A549 (cell line): ENCODE results near the gene RAP1A. TPM values are rescaled to one million over a fixed set of nuclear protein-coding genes. Genes with fewer than 3 reads are reported as not detected.

Experiments used
- ATAC-seq, 2 experiments: fragments of 200-7000 bp in 1 of 2; fragments of >200 bp in 1 of 2; cut with Nextera tagmentation in 1 of 2; cut with Tn5 transposase in 1 of 2; 3 replicates each; pipeline versions ENCODE4 v1.8.0 to v1.9.1; 2018 to 2020; ENCODE audit warnings: mild to moderate bottlenecking in 1 of 2, moderate library complexity in 1 of 2
- CTCF ChIA-PET: fragments of 300-600 bp; sonication (Branson Sonifier 250); formaldehyde crosslinking; extraction: SDS; loops from one replicate; lab custom pipeline; 2021; ENCODE audit warnings: antibody characterized with exemption, inconsistent platforms; lab: Yijun Ruan, JAX
- POLR2A ChIA-PET: fragments of 350-600 bp; formaldehyde crosslinking; extraction: SDS; loops from one replicate; lab custom pipeline; 2021; ENCODE audit warnings: antibody characterized with exemption, inconsistent platforms; lab: Yijun Ruan, JAX
- DNase-seq, 2 experiments: peaks; one replicate each; pipeline versions ENCODE4 v3.0.0 to v3.0.0-alpha.2; 2011 to 2016; ENCODE audit warnings: low read depth in 1 of 2, low spot score in 1 of 2
- FAIRE-seq: peaks from 2 replicates; lab custom pipeline; 2011; peaks lifted over from hg19 to GRCh38; lab: Jason Lieb, UNC
- H3K27ac ChIP-seq, 2 experiments: fragments of >200 bp; sonication (Bioruptor Twin); formaldehyde crosslinking; 3 replicates each; pipeline ENCODE4 v1.5.1; 2016 to 2017
- H3K4me1 ChIP-seq: fragments of >200 bp; sonication (Bioruptor Twin); formaldehyde crosslinking; 3 replicates; pipeline ENCODE4 v1.6.1; 2016
- H3K4me2 ChIP-seq: fragments of >200 bp; sonication (Bioruptor Twin); formaldehyde crosslinking; 3 replicates; pipeline ENCODE4 v1.6.1; 2016
- H3K4me3 ChIP-seq: fragments of >200 bp; sonication (Bioruptor Twin); formaldehyde crosslinking; 3 replicates; pipeline ENCODE4 v1.5.1; 2016
- H3K9me3 ChIP-seq: fragments of >200 bp; sonication (Bioruptor Twin); formaldehyde crosslinking; 3 replicates; pipeline ENCODE4 v1.6.1; 2016
- ATOH8 ChIP-seq: fragments of 250-450 bp; sonication (Bioruptor Pico); IDR thresholded peaks from 2 replicates; pipeline ENCODE4 v1.5.0; 2020; ENCODE audit warnings: low read depth, mild to moderate bottlenecking, moderate library complexity
- CBX2 ChIP-seq: fragments of 200-600 bp; sonication (generic); IDR thresholded peaks from 2 replicates; pipeline ENCODE4 v1.6.1; 2016; ENCODE audit warnings: low read depth, mild to moderate bottlenecking, borderline replicate concordance
- CBX8 ChIP-seq: fragments of 200-600 bp; sonication (generic); IDR thresholded peaks from 2 replicates; pipeline ENCODE4 v1.6.1; 2016
- CEBPB ChIP-seq, 2 experiments: fragments of >200 bp in 1 of 2; sonication (Bioruptor Twin) in 1 of 2; formaldehyde crosslinking in 1 of 2; IDR thresholded peaks; 2 replicates each; pipeline ENCODE4 v1.6.1; 2012 to 2016
- CHD2 ChIP-seq: fragments of 150-350 bp; IDR thresholded peaks from 2 replicates; pipeline ENCODE4 v1.6.1; 2014; ENCODE audit warnings: low read length; ENCODE audit not compliant: partially characterized antibody
- EHF ChIP-seq: fragments of 250-450 bp; sonication (Bioruptor Pico); IDR thresholded peaks from 2 replicates; pipeline ENCODE4 v1.5.0; 2020; ENCODE audit warnings: mild to moderate bottlenecking
- ESRRA ChIP-seq: fragments of 150-350 bp; IDR thresholded peaks from 2 replicates; pipeline ENCODE4 v1.6.1; 2014; ENCODE audit warnings: mild to moderate bottlenecking, low read length, borderline replicate concordance
- FOSB ChIP-seq: fragments of 250-450 bp; sonication (Bioruptor Pico); IDR thresholded peaks from 2 replicates; pipeline ENCODE4 v1.5.0; 2020; ENCODE audit warnings: mild to moderate bottlenecking, moderate library complexity
- FOSL2 ChIP-seq, 2 experiments: fragments of 450-650 bp in 1 of 2; fragments of >200 bp in 1 of 2; sonication (Bioruptor Twin) in 1 of 2; formaldehyde crosslinking; IDR thresholded peaks; 2 replicates each; pipeline versions ENCODE4 v1.5.0 to v1.6.1; 2016 to 2020; ENCODE audit warnings: mild to moderate bottlenecking in 1 of 2, moderate library complexity in 1 of 2
- FOXS1 ChIP-seq: fragments of 250-450 bp; sonication (Bioruptor Pico); IDR thresholded peaks from 2 replicates; pipeline ENCODE4 v1.5.0; 2020; ENCODE audit warnings: mild to moderate bottlenecking, moderate library complexity
- GATA3 ChIP-seq: IDR thresholded peaks from 2 replicates; pipeline ENCODE4 v1.6.1; 2012; ENCODE audit warnings: borderline replicate concordance
- HDAC2 ChIP-seq: fragments of 200-600 bp; sonication (generic); IDR thresholded peaks from 2 replicates; pipeline ENCODE4 v1.6.1; 2016
- HES2 ChIP-seq: fragments of >200 bp; sonication (Bioruptor Twin); formaldehyde crosslinking; IDR thresholded peaks from 2 replicates; pipeline ENCODE4 v1.6.1; 2016
- HEYL ChIP-seq: fragments of 250-450 bp; sonication (Bioruptor Pico); IDR thresholded peaks from 2 replicates; pipeline ENCODE4 v1.8.0; 2021; ENCODE audit warnings: mild to moderate bottlenecking, moderate library complexity
- HOXB5 ChIP-seq: fragments of 250-450 bp; sonication (Bioruptor Pico); IDR thresholded peaks from 2 replicates; pipeline ENCODE4 v1.5.0; 2020; ENCODE audit warnings: mild to moderate bottlenecking, moderate library complexity
- JUN ChIP-seq, 2 experiments: fragments of >200 bp; sonication (Bioruptor Twin); formaldehyde crosslinking; IDR thresholded peaks; 2 replicates in 1 of 2; 3 replicates in 1 of 2; pipeline ENCODE4 v1.6.1; 2016 to 2017
- JUNB ChIP-seq: fragments of >200 bp; sonication (Bioruptor Twin); formaldehyde crosslinking; IDR thresholded peaks from 2 replicates; pipeline ENCODE4 v1.6.1; 2016
- KDM1A ChIP-seq: fragments of 200-600 bp; sonication (generic); IDR thresholded peaks from 2 replicates; pipeline ENCODE4 v1.6.1; 2016; ENCODE audit warnings: low read depth, mild to moderate bottlenecking
- KDM5A ChIP-seq: fragments of 200-600 bp; sonication (generic); IDR thresholded peaks from 2 replicates; pipeline ENCODE4 v1.6.1; 2016; ENCODE audit warnings: antibody characterized with exemption, mild to moderate bottlenecking
- MAZ ChIP-seq: fragments of 150-350 bp; IDR thresholded peaks from 2 replicates; pipeline ENCODE4 v1.6.1; 2014; ENCODE audit warnings: antibody characterized with exemption, low read depth, low read length, borderline replicate concordance
- NPAS2 ChIP-seq: fragments of 250-450 bp; sonication (Bioruptor Pico); IDR thresholded peaks from 2 replicates; pipeline ENCODE4 v1.8.0; 2022; ENCODE audit warnings: mild to moderate bottlenecking, moderate library complexity, borderline replicate concordance
- PHF8 ChIP-seq: fragments of 200-600 bp; sonication (generic); IDR thresholded peaks from 2 replicates; pipeline ENCODE4 v1.6.1; 2016; ENCODE audit warnings: low read depth, mild to moderate bottlenecking, antibody characterized with exemption, moderate library complexity, borderline replicate concordance
- RAD21 ChIP-seq, 2 experiments: fragments of >200 bp in 1 of 2; sonication (Bioruptor Twin) in 1 of 2; formaldehyde crosslinking in 1 of 2; IDR thresholded peaks in 1 of 2; conservative IDR thresholded peaks in 1 of 2; 2 replicates in 1 of 2; 3 replicates in 1 of 2; pipeline ENCODE4 v1.6.1; 2012 to 2018; ENCODE audit warnings: inconsistent platforms in 1 of 2
- RARB ChIP-seq: fragments of 250-450 bp; sonication (Bioruptor Pico); IDR thresholded peaks from 2 replicates; pipeline ENCODE4 v1.8.0; 2021; ENCODE audit warnings: mild to moderate bottlenecking, moderate library complexity
- RFX5 ChIP-seq: fragments of 450-650 bp; IDR thresholded peaks from 2 replicates; pipeline ENCODE4 v1.7.1; 2014; ENCODE audit warnings: antibody characterized with exemption, mild to moderate bottlenecking, moderate library complexity
- RNF2 ChIP-seq: fragments of 200-600 bp; sonication (generic); IDR thresholded peaks from 2 replicates; pipeline ENCODE4 v1.6.1; 2016; ENCODE audit warnings: low read depth, mild to moderate bottlenecking, antibody characterized with exemption, moderate library complexity, borderline replicate concordance
- SMC3 ChIP-seq: fragments of >200 bp; sonication (Bioruptor Twin); formaldehyde crosslinking; IDR thresholded peaks from 3 replicates; pipeline ENCODE4 v1.6.1; 2018; ENCODE audit warnings: inconsistent platforms
- TFCP2L1 ChIP-seq: fragments of 250-450 bp; sonication (Bioruptor Pico); IDR thresholded peaks from 2 replicates; pipeline ENCODE4 v1.5.0; 2021; ENCODE audit warnings: mild to moderate bottlenecking
- USF2 ChIP-seq: fragments of 450-650 bp; IDR thresholded peaks from 2 replicates; pipeline ENCODE4 v1.6.1; 2014; ENCODE audit warnings: antibody characterized with exemption
- ZC3H11A ChIP-seq: fragments of 450-650 bp; IDR thresholded peaks from 2 replicates; pipeline ENCODE4 v1.6.1; 2014; ENCODE audit warnings: antibody characterized with exemption, mild to moderate bottlenecking
- WGBS: methylation state at CpG from one replicate; pipeline ENCODE4 v1.1.6; 2017; ENCODE audit errors: missing lambda C conversion rate; 5-methylcytosine and 5-hydroxymethylcytosine counted together
- polyA plus RNA-seq, 4 experiments: library from polyadenylated mRNA; depleted of rRNA in 3 of 4; stranded (reverse); fragments of >200 nt; fragmentation: RNase III in 1 of 4; extraction: RNeasy Plus Mini Kit Qiagen cat#74134 plus additional on column Dnase treatment in 1 of 4; gene quantifications; 2 replicates in 3 of 4; 3 replicates in 1 of 4; pipeline ENCODE4 v1.2.3, GENCODE V29; 2011 to 2017

RAP1A gene
- polyA plus RNA-seq, 2 of the 4 experiments (the other 2 are of a cell fraction) = 37.1 to 39.8 TPM

GRCh38 chr1:111587509-111588174, 31.9 kb upstream of the RAP1A start:
- Histone ChIP-seq H3K4me1 (peaks cover 5% of the 10 kb centered on the region; the same call in 2 of the 3 replicates), H3K4me3 (no peak overlapping the region), H3K4me2 (no peak overlapping the region), H3K9me3 (no peaks in the 10 kb centered on the region), H3K27ac (no peak overlapping the region)
- ATAC-seq = no peak
- no peak for TF ChIP-seq JUNB
- TF ChIP-seq USF2 = no peak
- no peak for TF ChIP-seq FOXS1 (CRISPR knock-in tag)
- no peak for TF ChIP-seq CHD2
- no peak for TF ChIP-seq RNF2
- no peak for TF ChIP-seq HOXB5 (CRISPR knock-in tag)
- no peak for TF ChIP-seq SMC3
- no peak for TF ChIP-seq PHF8
- TF ChIP-seq ZC3H11A = no peak
- TF ChIP-seq HEYL (CRISPR knock-in tag) = no peak
- no peak for TF ChIP-seq HDAC2
- TF ChIP-seq NPAS2 (CRISPR knock-in tag) = no peak
- TF ChIP-seq TFCP2L1 (CRISPR knock-in tag) = no peak
- no peak for TF ChIP-seq RARB (CRISPR knock-in tag)
- no peak for TF ChIP-seq CBX8
- no peak for TF ChIP-seq FOSB (CRISPR knock-in tag)
- TF ChIP-seq JUN (IDR thresholded peaks at IDR 0.05) = no peak
- no peak for TF ChIP-seq GATA3
- no peak for TF ChIP-seq RAD21 (conservative IDR thresholded peaks at IDR 0.05 in 1 of 2, IDR thresholded peaks at IDR 0.05 in 1 of 2)
- no peak for TF ChIP-seq FOSL2 (IDR thresholded peaks at IDR 0.05)
- no peak for TF ChIP-seq FOSL2 (CRISPR knock-in tag; IDR thresholded peaks at IDR 0.05)
- POLR2A ChIA-PET = no interaction called here
- FAIRE-seq = no peak
- DNase-seq = no peak
- WGBS = 33% methylated on average over 4 of the region's 4 CpGs
- CTCF ChIA-PET = interaction anchor here (1.3 to 1.9 kb wide), 3 partner anchors 11 to 16 kb away, joined by 3 to 4 read pairs (median 4); no protein-coding TSS in a partner anchor

GRCh38 chr1:111591937-111592336, 27.7 kb upstream of the RAP1A start:
- ChIA-PET CTCF (interaction anchor here (1.0 kb wide), 1 partner anchor 21 kb away, joined by 3 read pairs; no protein-coding TSS in a partner anchor), POLR2A (no interaction called here)
- WGBS = 59% methylated on average over 6 of the region's 6 CpGs
- H3K4me1 ChIP-seq = peaks cover 14% of the 10 kb centered on the region; the same call in 2 of the 3 replicates
- no peak overlapping the region for H3K27ac ChIP-seq
- ATAC-seq (no peak), DNase-seq (no peak), FAIRE-seq (no peak)
- TF ChIP-seq ESRRA (no peak), KDM5A (no peak), KDM1A (no peak), GATA3 (no peak), MAZ (no peak), CEBPB (IDR thresholded peaks at IDR 0.05) (no peak), RFX5 (no peak), HES2 (no peak), CBX2 (no peak), FOXS1 (CRISPR knock-in tag) (no peak), ATOH8 (CRISPR knock-in tag) (no peak), EHF (CRISPR knock-in tag) (no peak), NPAS2 (CRISPR knock-in tag) (no peak)
- H3K4me3 ChIP-seq = no peak overlapping the region
- H3K4me2 ChIP-seq = no peak overlapping the region
- no peaks in the 10 kb centered on the region for H3K9me3 ChIP-seq
